OCI-LY1 (cell line): Measurements from ENCODE around the gene USH2A.

Experiments used
- CTCF ChIP-seq: fragments of 200-600 bp; sonication (generic), shearing (Covaris generic); IDR thresholded peaks from 2 replicates; pipeline ENCODE4 v1.5.1; 2017; ENCODE audit warnings: mild to moderate bottlenecking, antibody characterized with exemption, low read length, moderate library complexity, mixed read lengths
- EZH2 ChIP-seq: fragments of 200-600 bp; sonication (generic), shearing (Covaris generic); IDR thresholded peaks from 2 replicates; pipeline ENCODE4 v1.8.0; 2017; ENCODE audit warnings: borderline replicate concordance, mixed run types, mild to moderate bottlenecking, antibody characterized with exemption, low read length, moderate library complexity, mixed read lengths

- no peak for TF ChIP-seq CTCF
- no peak for TF ChIP-seq EZH2
These were observed 221.3 kb downstream of the USH2A start for GRCh38 chr1:216201946-216202345.
